NT2/D1 (cell line): ENCODE measurements around the gene CYB5B.

Experiments
- SUZ12 ChIP-seq: IDR thresholded peaks from 2 replicates; pipeline ENCODE4 v1.6.1; 2011; ENCODE audit not compliant: insufficient read length, insufficient read depth; ENCODE audit errors: extremely low read depth
- YY1 ChIP-seq: IDR thresholded peaks from 2 replicates; pipeline ENCODE4 v1.6.1; 2011; ENCODE audit not compliant: insufficient read length, insufficient read depth
- ZNF274 ChIP-seq: IDR thresholded peaks from 2 replicates; pipeline ENCODE4 v1.6.1; 2011; ENCODE audit warnings: mild to moderate bottlenecking, low read depth, low read length

DNA sequence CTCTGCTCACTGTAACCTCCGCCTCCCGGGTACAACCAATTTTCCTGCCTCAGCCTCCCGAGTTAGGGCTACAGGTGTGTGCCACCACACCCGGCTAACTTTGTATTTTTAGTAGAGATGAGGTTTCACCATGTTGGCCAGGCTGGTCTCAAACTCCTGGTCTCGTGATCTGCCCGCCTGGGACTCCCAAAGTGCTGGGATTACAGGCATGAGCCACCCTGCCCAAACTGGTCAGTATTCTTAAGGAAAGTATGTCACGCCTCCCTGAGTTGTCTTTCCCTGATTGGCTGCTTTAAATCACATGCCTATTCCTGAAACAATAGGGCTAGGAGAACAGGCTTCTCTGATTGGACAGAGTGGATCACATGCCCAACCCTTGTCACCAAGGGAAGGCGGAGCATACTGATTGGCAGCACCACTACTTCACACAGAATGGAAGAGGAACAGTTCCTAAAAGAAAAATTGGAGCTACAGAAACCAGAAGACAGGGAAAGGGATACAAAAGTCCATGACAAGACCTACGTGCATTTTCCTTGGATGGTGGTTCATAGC is 17.6 kb upstream of the CYB5B start:
- TF ChIP-seq YY1 = no peak
- TF ChIP-seq ZNF274 = no peak
- no peak for TF ChIP-seq SUZ12
